HG03196 (cell line): Measurements from ENCODE around the gene ADGRE3.
"Not testable (repeated sequence)": the region's sequence is repeated elsewhere in the genome, so short reads cannot be mapped to it uniquely, and the experiment has no call there.

Experiments used
- ATAC-seq: cut with Tn5 transposase; IDR thresholded peaks from one replicate; pipeline ENCODE4 v1.9.1; 2021; ENCODE audit not compliant: unreplicated experiment

ADGRE3 gene

DNA sequence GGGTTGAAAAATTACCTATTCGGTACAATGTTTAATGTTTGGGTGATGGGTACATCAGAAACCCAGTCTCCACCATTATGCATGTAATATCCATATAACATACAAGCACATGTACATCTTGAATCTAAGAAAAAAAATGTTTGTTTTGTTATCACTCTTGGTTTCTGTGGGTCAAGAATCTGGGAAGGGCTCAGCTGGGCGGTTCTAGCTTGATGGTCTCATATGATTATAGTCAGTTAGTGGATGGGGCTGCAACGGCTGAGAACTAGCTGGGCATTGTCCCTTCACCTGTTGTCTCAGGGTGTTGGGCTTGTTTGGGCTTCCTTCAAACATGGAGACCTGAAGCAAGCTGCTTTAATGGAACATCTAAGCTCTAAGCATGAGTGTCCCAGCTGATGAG is 4.7 kb downstream of the ADGRE3 start:
- ATAC-seq: no peak

DNA sequence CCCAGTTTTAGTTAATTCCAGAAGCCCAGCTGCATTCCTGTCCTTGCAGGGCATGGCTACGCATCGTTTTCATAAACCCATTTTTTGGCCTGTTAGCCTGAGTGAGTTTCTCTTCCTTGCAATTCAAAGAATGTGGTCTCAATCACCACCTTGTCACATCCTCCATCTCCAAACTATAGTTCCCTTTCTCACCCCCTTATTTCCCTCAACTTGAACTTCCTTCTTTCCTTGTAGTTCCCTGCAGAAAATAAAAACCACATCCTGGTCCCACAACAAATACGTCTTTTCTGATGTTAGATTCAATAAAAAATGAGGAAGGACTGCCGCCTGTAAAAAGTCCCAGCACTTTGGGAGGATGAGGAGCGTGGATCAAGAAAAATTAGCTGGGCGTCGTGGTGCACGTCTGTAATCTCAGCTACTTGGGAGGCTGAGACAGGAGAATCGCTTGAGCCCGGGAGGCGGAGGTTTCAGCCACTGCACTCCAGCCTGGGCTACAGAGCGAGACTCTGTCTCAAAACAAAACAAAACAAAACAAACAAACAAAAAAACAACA is 13.2 kb downstream of the ADGRE3 start:
- ATAC-seq: no peak

DNA sequence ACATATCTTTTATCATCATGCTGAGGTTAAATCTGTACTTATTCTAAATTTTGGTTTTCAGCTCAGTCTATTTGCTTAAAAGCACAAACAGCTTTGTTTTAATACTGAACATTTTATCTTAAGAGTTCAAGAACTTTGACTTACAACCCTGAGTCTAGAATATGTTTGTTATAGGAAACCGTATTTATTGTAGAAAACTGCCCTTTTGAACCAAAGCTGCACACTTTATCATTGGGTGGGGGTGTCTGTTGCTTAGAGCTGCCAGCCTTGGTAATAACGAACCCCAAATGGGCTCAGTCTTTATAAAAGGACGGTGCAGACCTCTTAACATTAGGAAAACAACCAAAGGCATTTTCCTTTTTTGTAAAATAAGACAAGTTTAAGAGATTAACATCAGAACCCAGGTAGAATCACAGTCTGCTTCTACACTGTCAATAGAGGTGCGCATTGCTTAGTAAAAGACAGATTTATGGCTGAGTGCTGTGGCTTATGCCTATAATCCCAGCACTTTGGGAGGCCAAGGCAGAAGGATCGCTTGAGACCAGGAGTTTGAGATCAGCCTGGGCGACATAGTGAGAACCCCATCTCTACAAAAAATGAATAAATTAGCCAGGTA is 14.7 kb downstream of the ADGRE3 start:
- no peak for ATAC-seq

DNA sequence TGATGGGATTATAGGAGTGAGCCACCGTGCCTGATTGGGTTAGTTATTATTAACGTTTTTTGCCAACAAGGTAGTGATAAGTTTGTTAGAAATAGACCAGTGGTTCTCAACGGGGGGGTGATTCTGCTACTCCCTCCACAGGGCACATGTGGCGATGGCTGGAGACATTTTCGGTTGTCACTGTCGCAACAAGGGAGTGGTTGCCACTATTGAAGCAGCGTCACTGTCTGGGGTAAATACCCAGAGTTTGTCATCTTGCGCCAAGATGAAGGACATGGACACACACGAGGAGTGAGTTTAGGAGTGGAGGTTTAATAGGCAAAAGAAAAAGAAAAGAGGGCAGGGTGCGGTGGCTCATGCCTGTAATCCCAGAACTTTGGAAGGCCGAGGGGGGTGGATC is 18.9 kb downstream of the ADGRE3 start:
- ATAC-seq: no peak

DNA sequence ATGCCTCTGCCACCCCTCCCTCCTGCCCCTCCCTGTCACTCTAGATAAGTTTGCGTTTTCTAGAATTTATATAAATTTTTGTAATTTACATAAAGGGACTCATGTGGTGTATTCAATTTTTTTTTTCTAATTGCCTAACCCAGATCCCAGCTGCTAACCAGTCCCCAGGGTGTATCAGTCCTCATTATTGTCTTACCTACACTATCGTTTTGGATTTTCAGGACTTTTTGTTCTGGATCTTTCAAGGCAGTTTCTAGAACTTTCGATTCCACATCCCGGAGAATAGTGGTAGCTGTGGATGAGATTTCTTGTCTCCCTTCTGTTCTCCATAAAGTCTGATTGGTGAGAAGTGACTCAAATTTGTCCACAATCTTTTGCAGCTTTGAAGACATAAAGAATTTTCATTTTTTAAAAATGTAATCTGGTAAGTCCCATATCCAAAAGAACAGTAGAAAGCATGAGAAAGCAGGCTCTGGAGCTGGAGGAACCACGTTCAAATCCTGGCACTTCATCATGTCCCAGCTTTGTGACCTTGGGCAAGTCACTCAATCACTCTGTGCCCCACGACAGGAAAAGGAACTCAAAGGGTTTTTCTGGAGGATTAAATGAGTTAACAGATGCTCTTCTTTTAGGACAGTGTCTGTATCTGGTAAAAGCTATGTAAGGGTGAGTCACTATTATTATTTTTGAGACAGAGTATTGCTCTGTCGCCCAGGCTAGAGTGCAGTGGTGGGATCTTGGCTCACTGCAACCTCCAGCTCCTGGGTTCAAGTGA is 19.7 kb downstream of the ADGRE3 start:
- ATAC-seq: no peak

DNA sequence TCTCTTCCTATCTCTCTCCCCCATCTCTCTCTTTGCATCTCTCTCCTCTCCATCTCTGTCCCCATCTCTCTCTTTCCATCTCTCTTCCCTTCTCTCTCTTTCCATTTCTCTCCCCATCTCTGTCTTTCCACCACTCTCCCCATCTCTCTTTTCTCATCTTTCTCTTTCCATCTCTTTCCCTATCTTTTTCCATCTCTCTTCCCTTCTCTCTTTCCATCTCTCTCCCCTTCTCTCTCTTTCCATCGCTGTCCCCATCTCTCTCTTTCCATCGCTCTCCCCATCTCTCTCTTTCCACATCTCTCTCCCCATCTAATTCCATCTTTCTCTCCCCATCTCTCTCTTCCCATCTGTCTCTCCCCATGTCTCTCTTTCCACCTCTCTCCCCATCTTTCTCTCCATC is 24.5 kb downstream of the ADGRE3 start:
- ATAC-seq: no peak

DNA sequence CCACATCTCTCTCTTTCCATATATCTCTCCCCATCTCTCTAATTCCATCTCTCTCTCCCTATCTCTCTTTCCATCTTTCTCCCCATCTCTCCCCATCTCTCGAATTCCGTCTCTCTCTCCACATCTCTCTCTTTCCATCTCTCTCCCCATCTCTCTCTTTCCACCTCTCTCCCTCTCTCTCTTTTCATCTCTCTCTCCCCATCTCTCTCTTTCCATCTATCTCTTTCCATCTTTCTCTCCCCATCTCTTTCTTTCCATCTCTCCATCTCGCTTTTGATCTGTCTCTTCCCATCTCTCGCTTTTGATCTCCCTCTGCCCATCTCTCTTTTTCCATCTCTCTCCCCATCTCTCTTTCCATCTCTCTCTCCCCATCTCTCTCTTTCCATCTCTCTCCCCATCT is 25.6 kb downstream of the ADGRE3 start:
- no peak for ATAC-seq

DNA sequence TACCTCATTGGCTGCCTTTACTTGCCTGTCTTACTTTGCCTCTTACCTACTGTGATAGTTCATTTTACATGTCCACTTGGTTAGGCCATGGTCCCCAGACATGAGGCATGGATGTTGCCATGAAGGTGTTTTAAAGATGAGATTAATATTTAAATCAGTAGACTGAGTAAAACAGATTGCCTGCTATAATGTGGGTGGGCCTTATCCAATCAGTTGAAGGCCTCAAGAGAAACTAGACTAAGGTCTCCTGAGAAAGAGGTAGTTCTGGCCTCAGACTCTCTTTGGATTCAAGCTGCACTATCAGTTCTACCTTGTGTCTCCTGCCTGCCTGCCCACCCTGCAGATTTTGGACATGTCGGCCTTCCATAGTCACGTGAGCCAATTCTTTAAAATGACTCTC is 26.1 kb downstream of the ADGRE3 start:
- no peak for ATAC-seq

DNA sequence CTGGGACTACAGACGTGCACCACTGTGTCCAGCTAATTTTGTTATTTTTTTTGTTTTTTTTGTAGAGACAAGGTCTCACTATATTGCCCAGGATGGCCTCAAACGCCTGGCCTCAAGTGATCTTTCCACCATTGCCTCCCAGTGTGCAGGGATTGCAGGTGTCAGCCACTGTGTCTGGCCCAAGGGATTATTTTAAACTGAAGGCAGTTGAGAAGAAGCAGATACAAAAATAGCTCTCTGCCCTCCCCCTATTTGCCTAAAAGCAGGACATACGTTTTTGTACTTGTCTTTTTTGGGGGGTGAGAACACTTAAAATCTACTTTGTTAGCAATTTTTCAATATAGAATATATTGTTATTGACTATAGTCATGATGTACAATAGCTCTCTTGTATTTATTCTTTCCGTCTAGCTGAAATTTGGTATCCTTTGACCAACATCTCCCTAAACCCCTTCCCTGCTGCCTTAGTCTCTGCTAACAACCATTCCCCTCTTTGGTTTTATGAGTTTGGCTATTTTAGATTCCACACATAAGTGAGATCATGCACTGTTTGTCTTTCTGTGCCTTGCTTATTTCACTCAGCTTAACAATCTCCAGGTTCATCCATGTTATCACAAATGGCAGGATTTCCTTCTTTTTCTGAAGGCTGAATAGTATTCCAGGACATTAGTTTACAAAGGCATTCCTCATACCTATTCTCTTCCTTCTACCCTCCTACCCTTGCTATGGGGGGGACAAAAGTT is 34.9 kb downstream of the ADGRE3 start:
- no peak for ATAC-seq

DNA sequence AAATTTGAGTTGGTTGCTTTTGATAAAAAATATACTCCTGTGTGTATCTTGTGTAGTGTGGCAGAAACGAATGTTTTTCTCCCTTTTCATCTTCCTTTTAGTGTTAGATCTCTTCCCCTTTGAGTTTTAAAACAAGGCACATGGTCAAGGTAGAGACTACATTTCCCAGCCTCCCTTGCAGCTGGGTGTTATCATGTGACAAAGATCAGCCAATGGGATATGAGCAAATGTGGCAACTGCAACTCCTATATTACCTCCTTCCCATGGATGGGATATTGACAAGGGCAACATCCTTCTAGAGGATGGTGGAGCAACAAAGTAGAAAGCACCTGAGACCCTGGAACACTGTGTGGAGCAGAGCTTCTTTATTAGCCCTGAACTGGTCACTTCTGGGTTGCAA is 42.4 kb downstream of the ADGRE3 start:
- no peak for ATAC-seq

DNA sequence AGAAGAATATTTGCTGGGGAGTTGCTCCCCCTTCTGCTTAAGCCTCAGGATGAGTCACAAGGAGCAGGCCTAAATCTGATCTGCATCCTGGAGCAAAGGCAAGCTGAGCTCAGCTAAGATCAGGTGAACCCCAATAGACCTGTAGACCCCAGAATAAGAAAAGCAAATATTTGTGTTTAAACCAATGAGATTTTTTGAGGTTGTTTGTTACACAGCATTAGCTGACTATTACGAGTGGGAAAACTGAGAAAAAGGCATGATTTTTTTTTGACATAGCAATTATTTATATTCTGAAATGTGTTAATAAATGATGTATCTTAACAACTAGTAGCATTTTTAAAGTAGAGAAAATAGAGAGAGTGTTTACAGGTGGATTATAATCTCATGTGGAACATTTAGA is 45.1 kb downstream of the ADGRE3 start:
- no peak for ATAC-seq

DNA sequence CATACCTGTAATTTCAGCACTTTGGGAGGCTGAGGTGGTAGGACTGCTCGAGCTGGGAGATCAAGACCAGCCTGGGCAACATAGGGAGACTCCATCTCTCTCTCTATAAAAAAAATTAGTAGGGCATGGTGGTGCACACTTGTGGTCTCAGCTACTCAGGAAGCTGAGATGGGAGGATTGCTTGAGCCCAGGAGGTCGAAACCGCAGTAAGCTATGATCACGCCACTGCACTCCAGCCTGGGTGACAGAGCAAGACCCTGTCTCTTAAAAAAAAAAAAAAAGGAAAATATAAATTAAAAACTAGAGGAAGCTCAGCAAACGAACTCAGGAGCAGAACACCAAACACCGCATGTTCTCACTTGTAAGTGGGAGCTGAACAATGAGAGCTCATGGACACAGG is 50.2 kb downstream of the ADGRE3 start:
- not testable (repeated sequence) for ATAC-seq

DNA sequence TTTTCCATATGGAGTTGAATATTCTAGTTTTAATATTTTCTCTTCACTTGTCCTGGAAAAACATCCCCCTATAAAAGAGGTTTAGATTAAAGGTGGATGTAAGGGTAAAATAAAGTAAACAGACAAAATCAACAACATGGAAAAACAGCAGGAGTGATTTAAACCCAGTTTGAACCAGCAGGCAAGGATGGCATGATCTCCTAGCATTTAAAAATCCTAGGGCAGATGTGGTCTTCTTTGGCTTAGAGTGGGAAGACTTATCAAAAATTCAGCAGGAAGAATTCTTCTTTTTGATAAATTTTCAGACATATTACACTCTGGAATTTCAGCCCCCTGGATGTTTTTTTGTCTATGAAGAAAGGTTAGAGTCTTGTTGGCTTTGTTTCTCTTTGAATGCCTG is 55.2 kb downstream of the ADGRE3 start:
- ATAC-seq: no peak

DNA sequence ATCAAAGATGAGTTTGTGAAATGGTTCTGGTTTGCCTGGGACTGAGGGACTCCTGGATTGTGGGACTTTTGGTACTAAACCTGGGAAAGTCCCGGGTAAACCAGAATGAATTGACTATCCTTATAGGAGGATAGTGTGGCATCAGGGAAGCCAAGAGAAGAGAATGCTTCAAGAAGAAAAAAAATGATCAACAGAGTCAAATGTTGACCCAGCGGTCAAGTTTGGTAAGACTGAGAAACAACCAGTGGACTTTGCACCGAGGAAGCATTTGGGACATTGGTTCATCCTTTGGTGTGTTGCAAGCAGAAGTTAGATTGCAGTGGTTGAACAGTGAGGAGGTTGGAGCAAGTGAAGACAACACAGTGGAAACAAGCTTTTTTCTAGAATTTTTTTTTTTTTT is 58.2 kb downstream of the ADGRE3 start:
- ATAC-seq: no peak

DNA sequence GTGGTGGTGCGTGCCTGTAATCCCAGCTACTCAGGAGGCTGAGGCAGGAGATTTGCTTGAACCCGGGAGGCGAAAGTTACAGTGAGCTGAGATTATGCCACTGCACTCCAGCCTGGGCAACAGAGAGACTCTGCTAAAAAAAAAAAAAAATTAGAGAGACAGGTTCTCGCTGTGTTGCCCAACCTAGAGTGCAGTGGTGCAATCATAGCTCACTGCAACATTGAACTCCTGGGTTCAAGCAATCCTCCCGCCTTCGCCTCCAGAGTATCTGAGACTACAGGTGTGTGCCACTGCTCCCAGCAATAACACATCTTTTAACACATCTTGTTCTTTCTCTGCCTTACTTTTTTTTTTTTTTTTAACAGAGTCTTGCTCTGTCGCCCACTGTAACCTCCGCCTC is 59.0 kb downstream of the ADGRE3 start:
- no peak for ATAC-seq

DNA sequence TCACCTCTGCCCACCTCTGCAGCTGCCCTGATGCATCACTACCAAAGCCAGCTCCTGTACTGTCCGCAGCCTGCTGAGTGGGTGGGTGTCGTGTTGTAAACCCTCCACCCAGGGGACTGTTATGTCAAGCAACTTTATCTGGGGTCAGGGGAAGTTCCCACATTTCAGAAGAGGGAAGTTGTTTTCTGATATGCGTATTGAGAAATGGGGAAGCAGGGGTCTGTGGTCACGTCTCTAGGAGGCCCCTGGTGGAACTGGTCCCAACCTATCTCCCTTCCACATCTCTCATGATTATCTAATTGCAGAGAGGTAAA is 60.6 kb downstream of the ADGRE3 start:
- no peak for ATAC-seq

DNA sequence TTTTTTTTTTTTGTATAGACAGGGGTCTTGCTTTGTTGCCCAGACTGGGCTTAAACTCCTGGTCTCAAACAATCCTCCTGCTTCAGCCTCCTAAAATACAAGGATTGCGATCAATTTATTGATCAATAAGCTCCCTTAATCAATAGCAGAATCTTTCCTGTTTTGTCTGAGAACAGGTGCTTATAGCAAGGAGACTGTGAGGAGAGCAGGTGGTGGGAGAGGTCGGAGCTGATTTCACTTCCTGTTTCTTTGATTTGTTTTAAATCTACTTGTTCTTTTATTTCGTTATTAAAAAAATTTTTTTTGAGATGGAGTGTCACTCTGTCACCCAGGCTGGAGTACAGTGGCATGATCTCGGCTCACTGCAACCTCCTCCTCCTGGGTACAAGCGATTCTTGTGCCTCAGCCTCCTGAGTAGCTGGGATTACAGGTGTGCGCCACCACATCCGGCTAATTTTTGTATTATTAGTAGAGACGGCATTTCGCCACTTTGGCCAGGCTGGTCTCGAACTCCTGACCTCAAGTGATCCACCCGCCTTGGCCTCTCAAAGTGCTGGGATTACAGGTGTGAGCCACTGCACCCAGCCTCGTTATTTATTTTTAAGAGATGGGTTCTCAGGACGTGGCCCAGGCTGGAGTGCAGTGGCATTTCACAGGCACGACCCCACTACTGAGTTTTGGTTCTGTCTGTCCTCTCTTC is 61.1 kb downstream of the ADGRE3 start:
- ATAC-seq: not testable (repeated sequence)

DNA sequence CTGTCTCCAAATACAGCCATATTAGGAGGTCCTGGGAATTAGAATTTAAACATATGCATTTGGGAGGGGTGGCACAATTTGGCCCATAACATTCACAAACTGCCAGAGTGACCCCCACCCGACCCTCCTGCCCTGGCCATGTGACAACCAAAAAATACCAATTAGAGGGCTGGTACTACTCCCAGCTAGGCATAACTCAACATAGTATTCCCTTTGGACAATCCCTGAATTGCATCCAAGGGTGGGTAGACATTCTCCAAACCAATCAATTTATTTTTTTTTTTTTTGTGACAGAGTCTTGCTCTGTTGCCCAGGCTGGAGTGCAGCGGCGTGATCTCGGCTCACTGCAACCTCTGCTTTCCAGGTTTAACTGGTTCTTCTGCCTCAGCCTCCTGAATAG is 62.0 kb downstream of the ADGRE3 start:
- ATAC-seq: no peak

DNA sequence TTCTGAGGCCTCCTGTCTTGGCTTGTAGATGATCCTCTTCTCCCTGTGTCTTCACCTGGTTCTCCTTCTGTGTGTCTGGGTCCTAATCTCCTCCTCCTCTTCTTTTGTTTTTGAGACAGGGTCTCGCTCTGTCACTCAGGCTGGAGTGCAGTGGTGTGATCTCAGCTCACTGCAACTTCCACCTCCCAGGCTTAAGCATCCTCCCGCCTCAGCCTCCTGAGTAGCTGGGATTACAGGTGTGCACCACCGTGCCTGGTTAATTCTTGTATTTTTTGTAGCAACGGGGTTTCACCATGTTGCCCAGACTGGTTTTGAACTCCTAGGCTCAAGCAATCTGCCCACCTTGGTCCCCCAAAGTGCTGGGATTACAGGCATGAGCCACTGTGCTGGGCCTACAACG is 62.4 kb downstream of the ADGRE3 start:
- ATAC-seq: not testable (repeated sequence)

DNA sequence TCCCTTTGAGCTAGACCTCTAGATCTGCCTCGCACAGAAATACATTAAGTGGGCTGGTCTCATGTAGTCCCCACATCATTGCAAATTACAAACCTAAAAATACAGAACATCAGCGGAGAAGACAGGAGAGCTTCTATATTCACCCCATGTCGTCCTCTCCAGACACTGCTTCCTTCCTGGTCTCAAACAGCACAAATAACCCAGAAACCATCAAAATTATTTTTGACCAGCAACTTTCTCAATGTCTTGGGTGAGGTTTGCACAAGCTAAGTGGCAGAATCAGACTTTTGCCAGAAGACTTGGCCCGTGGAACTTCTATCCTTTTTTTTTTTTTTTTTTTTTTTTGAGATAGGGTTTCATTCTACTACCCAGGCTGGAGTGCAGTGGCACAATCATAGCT is 63.6 kb downstream of the ADGRE3 start:
- ATAC-seq: no peak

DNA sequence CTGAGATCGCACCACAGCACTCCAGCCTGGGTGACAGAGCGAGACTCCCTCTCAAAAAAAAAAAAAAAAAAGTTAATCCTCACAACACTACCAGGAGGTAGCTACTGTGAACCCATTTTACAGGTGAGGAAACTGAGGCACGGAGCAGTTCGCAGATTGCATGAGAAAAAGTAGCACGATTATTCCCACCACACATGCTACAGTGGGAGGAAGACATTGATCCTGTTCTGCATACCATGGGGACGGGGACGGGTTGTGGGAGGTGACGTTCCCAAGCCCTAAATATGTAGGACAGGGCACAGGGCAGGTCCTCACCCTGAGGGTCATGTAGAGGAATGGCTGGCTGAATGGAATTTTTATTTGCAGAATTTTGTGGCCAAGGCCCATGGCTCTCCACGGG is 68.0 kb downstream of the ADGRE3 start:
- no peak for ATAC-seq

DNA sequence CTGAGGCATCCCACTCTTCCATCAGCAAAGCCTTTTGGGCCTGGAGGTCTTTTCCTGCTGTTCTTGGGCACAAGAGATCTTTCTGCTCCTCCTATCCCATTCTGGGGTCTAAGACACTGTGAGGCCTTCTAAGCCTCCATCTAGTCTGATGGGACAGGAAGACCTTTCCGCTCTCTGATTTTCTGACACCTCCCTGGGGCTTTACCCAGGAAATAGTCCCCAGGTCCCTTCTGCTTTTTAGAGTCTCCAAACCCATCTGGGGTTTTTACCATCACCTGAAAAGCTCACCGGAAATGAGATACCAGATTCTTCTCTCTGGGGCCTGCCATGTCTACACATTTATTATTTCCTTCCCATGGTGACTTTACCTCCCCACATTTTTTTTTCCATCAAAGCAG is 70.7 kb downstream of the ADGRE3 start:
- peak; percentile 79 for ATAC-seq
